GM18873 (cell line): ENCODE results near the gene ULBP1.
"Not testable (repeated sequence)": the region's sequence is repeated elsewhere in the genome, so short reads cannot be mapped to it uniquely, and the experiment has no call there.

Source experiments
- ATAC-seq: cut with Tn5 transposase; IDR thresholded peaks from one replicate; pipeline ENCODE4 v1.9.1; 2021; ENCODE audit warnings: mild to moderate bottlenecking, moderate library complexity, moderate number of reproducible peaks; ENCODE audit not compliant: unreplicated experiment, low FRiP score

The ULBP1 gene

DNA sequence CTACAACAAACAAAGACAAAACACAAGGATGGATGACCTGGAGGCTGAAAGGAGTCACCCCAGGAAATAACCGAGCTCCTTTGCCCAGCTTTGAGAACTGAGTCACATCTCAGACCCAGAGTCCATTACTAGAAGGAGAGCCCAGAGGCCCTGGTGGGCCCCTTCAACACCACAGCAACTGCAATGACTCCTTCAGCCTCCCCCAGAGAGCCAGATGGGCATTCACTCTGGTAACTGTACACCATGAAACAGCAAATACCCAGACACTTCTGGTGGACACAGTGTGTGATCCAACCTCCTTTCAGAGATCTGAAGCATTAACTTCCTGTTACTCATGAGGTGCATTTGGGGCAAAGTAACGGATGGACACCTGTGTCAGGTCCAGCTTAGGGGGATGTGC lies 39.0 kb downstream of the ULBP1 start:
- ATAC-seq: no peak

GRCh38 chr6:150003599-150003998 lies 39.9 kb downstream of the ULBP1 start:
- ATAC-seq: not testable (repeated sequence)

DNA sequence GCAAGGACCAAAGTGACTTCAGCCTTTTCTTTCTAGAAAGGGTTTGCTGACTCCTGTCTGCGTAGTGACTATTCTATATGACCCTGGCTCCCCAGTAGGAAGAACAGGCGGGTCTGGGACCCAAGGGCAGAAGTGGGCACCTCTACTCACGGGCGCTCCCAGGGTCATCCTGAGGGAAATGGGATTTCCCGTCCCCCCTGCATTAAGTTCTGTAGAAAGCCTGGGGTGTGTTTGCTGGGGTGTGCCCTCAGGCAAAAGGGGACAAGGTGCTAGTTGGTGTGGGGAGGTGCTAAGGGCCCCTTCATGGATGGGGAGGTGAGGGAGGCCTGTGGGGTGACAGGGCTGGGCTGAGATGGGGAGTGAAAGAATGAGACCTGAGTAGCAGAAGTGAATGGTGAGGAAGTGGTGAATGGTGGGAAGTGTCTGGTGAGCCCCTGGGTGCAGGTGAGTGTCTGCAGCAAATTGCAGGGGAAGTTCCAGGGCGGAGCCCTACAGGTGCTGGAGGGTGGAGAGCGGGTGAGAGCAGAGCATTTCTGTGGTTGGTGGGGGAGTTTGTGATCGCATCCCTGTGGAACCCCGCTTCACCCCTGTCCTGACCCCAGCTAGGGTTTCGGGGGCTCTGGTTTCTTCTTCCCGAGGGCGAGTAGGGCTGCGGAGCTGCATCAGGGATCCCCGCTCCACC lies 40.5 kb downstream of the ULBP1 start:
- no peak for ATAC-seq

GRCh38 chr6:150004783-150005717 lies 41.3 kb downstream of the ULBP1 start:
- ATAC-seq: no peak

GRCh38 chr6:150005761-150006651 lies 42.3 kb downstream of the ULBP1 start:
- ATAC-seq: no peak

GRCh38 chr6:150006961-150007464 lies 43.3 kb downstream of the ULBP1 start:
- no peak for ATAC-seq

DNA sequence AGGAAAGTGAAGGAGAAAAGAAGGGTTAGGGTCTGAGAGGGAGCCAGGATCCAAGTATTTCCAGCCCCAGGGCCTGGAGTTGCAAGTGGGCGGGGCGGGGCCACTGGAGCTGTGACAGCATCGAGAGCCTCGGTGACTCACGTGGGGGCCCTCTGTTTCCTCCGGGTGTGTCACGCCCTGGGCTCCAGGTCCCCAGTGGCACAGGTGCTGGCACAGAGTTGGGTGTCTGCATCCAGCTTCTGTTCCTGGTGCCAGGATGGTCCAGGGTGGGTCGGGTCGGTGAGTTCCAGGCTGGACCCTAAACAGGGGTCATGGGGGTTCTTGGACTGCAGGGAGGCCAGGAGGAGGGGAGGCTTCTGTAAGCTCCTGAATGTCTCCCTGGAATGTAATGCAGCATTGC lies 44.8 kb downstream of the ULBP1 start:
- ATAC-seq: no peak

- not testable (repeated sequence) for ATAC-seq
Measured at GRCh38 chr6:150012846-150013784, 49.4 kb downstream of the ULBP1 start.

DNA sequence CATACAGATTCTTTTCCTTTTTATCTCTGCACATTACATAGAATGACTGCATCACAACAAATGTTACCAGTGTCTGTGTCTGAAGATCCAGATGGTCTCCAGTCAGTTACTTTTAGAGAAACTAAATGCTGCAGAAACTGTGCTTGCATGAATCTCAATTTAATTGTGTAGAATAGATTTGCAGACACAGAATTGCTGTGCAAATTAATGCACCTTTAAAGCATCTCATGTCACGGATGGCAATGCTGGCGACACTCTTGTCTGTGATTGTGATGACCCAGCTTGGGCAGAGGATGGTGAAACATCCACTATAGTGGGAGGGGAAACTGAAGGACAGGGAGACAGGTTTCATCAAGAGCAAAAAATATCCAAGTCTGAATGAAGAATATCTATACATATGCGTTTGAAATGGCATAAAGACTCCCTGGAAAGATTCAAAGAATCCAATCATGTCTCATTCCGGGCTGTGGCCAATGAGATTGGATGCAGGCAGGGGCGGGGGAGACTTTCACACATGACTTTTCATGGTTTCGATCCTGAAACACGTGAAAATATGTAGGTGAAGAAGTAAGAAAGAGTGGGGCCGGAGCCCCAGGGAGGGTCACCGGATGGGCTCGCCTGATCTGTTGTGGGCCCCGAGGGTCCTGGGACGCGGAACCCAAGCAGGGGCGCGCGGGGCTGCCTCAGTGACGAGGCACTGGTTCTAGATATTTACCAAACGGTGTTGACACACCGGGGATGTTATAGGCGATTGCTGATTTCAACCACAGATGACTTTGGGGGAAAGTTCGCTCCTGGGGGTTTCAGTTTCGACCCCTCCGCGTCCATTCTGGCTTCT lies 50.3 kb downstream of the ULBP1 start:
- ATAC-seq: not testable (repeated sequence)

- not testable (repeated sequence) for ATAC-seq
Measured at GRCh38 chr6:150014623-150015280, 51.0 kb downstream of the ULBP1 start.

GRCh38 chr6:150015281-150016001 lies 51.7 kb downstream of the ULBP1 start:
- not testable (repeated sequence) for ATAC-seq

GRCh38 chr6:150016324-150017185 lies 52.8 kb downstream of the ULBP1 start:
- ATAC-seq: peak; percentile 70

DNA sequence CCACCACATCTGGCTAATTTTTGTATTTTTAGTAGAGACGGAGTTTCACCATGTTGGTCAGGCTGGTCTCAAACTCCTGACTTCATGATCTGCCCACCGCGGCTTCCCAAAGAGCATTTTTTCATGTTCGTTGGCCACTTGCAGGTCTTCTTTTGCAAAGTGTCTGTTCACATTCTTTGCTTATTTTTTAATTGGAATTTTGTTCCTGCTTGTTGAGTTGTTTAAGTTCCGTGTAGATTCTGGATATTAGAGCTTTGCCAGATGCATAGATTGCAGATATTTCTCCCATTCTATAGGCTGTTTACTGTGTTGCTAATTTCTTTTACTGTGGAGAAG lies 53.4 kb downstream of the ULBP1 start:
- not testable (repeated sequence) for ATAC-seq

DNA sequence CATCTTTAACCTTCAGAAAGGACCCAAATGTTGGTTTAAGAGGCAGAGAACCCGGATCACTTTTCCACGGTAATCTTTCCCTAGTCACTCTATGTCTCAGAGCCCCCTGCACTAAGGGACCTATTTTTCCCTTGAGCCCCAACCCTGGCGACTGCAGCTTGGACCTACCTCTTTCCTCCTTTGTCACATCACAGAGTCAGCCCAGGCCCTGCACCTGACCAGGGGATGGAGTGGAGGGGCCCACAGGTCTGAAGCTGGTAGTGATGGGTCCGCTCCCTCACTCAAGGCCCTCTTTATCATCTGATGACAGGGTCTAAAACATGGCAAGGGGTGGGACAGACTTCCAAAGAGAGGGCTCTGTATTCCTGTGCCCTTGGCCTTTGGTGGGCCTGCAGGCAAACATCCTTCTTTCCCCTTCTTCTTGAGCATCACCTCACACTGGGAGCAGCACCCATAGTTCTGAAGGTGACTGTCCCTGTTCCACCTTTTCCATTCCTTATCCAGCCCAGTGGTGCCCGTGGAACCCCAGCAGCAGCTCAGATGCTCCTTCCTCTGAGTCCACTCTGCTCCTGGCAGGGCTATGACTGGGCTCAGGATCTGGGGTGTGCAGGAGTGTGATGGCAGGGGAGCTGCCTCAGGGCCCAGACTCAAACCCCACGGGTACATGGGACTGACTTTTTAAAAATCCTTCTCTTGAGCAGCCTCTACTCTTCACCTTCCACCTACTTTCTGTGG lies 55.3 kb downstream of the ULBP1 start:
- no peak for ATAC-seq

GRCh38 chr6:150021870-150022269 lies 58.1 kb downstream of the ULBP1 start:
- ATAC-seq: not testable (repeated sequence)
